GM19438 (cell line): ENCODE results near the gene TOP3B.

Source experiments
- ATAC-seq: cut with Tn5 transposase; IDR thresholded peaks from one replicate; pipeline ENCODE4 v1.9.1; 2021; ENCODE audit warnings: low read depth; ENCODE audit not compliant: unreplicated experiment

Gene TOP3B

GRCh38 chr22:21964918-21965484 is 17.6 kb downstream of the TOP3B start:
- ATAC-seq = no peak

- ATAC-seq = no peak
Observed at GRCh38 chr22:21964234-21964633, 18.4 kb downstream of the TOP3B start.

DNA sequence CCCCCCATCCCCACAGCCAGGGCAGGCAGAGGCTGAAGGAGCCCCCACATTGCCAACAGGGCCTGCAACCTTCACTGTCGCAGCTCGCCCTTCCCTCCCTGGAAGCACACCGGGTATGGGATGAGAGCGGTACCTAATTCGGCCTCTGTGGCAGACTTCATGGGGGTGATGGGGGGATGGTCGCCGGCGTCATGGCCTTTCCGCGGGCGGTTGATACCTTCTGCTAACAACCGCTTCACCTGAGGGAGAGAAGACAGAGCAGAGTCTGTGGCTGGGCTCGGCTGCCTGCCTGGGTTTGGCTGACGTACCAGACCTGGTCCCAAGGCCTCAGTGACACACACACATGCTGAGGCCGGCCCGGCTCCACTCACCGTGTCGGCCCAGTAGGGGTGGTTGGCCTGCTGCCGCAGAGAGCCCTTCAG is 18.8 kb downstream of the TOP3B start:
- ATAC-seq = no peak

DNA sequence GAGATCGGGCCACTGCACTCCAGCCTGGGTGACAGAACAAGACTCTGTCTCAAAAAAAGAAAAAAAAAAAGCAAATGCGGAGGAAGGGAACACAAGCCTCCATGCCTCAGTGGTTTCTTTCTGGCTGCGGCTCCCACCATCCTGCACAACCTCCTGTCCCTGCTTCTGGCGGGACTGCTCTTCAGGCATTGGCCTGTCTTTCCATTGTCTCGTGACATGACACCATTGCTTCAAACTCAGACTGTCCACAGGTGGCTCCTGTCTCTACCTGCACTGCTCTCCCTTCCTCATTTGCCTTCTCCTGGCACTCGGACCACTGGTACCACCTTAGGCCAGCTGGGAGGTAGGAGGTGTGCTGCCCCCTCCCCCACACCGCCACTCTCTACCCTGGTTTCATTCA is 19.3 kb downstream of the TOP3B start:
- no peak for ATAC-seq

GRCh38 chr22:21962655-21962949 is 20.0 kb downstream of the TOP3B start:
- no peak for ATAC-seq

DNA sequence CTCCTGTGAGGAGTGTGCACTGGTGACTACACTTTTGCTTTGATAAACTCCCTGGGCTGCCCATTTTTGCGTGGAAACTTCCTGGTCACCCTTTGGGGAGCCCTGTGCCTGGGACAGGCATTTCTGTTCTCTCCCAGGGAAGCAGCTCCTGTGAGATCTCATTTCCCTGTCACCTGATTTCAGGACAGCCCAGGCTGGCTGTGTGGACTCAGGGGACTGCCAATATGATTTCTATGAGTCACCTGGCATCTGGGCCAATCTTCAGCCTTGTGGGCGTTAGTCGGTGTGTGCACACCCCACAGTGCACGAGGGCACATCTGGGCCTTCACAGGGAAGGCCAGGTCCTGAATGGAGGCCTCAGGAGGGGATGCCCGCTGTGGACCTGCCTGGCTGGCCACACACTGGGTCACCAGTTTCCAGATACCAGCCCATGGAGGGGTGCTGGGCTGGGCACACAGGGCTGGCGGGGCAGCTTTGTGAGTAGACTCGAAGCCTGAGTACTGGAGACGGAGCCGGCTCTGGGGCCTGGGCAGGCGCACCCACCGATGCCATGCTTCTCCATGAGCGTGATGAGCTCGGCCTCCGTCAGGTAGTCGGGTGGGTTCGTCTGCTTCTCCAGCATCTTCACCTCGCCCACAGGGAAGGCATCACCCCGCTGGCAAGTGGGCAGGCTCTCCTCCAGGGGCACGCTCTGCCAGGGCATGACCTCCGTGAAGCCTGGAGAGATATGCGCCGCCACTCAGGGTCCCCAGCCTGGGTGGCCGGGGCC is 20.5 kb downstream of the TOP3B start:
- ATAC-seq = no peak

DNA sequence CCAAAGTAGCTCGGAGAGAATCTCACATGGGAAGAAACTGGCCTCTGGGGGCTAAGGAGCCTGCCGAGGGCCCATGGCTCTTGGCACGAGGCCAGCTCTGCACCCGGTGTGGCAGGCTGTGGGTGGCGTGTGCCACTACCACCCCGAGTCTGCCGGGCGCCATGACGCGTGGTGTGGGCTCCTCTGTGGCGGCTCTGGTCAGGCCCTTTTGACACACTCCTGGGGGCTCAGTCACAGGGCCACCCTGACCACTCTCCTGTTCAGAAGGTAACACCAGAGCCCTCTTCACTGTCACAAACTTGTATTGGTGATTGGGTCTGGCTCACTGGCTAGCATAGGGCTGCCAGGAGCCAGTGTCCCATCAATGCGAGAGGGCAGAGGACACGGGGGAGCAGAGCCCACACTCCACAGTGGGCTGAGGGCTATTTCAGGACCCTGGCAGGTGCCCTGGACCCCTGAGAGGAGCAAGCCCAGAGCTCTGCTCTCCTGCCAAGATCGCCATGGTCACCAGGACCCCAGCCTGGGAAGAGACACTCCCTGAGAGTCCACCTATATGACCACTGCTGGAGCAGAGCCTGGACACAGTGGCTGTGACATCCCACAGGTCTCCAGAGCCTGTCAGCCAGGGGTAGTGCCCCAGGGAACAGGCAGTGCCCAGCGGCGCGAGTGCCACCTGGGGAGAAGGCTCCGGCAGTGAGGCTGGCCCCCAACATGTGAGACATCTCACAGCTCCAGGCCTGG is 21.3 kb downstream of the TOP3B start:
- no peak for ATAC-seq

DNA sequence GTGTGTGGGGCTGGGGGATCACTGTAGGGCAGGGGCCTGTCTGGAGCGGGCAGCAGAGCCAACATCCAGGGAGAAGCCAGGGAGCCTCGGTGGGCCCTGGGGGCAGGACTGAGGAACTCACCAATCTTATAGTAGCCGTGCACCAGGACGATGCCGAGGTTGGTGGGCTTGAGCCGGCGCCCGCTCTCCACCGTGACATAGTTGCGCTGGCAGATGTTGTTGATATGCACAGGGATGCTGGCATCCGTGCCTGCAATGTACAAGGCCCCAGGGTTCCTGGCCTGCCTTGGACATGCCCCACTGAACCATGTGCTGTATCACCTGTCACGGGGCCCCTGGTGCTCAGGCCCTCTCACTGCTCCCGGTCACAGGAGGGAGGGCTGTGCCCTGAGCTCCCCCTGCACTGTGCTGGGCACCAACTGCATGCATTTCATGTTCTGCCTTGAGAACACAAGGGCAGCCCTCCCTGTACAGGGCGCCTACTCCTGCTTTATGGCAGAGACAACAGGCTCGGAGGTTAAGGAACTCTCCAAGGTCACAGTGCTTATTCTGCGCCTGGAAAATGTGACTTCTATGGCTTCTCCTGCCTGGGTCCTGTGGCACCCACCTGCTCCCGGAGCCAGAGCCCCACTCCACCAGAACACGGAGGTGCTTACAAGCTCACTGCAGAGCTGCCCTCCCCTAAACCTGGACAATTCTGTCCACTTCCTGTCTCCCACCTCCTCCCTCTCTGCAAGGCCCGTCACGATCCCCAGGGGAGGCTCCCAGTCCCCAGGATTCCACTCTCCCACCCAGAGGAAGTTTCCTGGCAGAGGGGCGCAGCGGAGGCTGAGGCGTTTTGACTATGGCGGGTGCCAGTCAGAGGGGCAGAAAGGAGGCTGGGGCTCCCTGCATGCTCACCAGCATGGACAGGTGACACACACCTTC is 22.1 kb downstream of the TOP3B start:
- no peak for ATAC-seq

GRCh38 chr22:21959274-21960074 is 23.1 kb downstream of the TOP3B start:
- no peak for ATAC-seq

DNA sequence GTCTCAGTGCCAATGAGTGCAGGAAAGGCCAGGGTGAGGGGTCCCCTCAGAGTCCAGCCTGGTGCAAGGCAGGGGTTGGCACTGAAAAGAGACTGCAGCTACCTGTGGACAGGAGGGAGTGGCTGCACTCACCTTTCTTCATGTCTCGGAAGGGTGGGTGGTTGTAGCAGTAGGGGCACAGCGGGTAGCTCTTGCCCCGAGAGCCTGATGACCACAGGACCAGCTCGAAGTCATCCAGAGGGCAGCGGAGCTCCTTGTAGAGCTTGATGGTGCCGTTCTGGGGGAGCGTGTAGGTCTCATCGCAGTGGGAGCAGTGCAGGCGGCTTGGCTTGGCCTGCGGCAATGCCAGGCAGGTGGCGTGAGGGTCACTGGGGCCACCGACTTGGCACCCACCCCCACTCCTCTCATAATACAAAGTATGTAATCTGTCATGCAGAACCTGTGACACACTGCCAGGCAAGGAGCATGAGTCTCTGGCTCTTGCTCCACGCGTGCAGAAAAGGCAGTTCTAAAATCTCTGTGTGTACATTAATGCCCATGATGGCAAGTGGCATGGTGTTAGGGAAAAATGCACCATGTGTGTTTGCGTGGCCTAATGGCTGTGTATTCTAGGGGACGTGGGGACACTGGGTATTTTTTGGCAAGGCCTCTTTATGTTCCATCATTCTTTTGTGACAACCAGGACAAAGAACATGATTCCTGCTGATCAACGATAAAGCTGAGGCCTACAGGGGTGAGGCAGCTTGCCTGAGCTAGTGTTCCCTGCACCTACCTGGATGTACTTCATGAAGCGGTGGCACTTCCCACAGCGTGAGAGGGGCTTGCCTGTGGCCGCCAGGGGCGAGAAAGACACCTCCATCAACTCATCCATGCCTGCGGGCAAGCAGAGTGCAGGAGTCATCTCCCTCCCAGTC is 24.0 kb downstream of the TOP3B start:
- ATAC-seq = no peak

- ATAC-seq = no peak
Observed at GRCh38 chr22:21952586-21953571, 29.7 kb downstream of the TOP3B start, which contains the start of gene PPM1F. PPM1F (minus strand) TSS chr22:21952848; CDS start chr22:21946048, 6,800 bp downstream.

DNA sequence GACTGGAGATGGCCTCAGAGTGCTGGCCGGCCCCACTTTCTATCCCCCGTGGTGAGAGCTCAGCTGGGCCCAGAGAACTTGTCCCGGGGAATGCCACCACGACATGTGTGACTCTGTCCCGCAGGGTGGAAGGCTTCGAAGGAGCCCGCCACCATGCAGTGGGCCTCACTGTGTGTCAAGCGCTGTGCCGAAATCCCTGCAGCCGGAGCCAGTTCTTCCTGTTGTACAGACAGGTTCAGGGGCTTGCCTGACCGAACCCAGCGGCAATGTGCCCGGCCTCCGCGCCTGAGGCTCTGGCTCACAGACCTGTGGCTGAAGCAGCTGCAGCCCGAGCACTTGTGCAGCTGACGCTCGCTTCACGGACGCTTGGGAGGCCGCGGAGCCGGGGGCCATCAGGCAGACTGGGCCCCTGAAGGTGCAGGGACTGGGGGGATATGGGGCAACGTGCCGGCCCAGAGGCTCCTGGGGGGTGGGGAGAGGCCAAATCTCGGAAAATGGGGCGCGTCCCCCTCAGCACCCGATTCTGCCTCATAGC is 30.6 kb downstream of the TOP3B start:
- ATAC-seq = no peak

DNA sequence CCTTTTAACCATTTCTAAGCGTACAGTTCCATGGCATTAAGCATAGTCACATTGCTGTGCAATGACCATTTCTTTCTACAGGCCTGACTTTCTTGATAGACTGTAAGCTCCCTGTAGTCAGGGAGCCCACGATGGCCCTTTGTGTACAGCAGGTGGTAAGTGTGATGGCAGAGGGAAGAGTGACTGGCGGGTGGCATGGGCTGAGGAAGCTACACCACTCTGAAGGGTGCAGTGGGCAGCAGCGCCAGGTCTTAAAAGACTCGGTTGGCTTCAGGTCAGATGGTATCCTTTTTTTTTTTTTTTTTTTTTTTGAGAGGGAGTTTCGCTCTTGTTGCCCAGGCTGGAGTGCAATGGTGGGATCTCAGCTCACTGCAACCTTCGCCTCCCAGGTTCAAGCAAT is 31.5 kb downstream of the TOP3B start:
- ATAC-seq = no peak

DNA sequence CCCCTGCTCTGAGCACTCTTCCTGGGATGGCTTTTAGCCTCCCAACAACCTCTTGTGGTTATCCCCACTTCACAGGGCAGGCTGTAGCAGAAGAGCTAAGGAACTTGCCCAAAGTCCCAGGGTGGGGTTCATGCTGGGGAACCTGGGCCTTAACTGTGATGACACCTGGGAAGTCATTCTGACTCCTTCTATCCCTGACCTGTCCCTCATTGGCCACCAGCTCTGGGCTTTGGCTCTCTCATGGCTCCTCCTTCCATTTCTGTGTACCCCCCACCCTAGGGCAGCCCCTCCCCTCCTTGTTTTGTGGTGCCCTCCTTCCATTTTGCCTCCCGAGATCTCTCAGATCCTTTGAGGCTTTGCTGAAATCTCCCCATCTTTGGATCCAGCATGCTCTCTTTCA is 32.6 kb downstream of the TOP3B start:
- ATAC-seq = no peak

- no peak for ATAC-seq
Observed at GRCh38 chr22:21949569-21949918, 33.0 kb downstream of the TOP3B start.

DNA sequence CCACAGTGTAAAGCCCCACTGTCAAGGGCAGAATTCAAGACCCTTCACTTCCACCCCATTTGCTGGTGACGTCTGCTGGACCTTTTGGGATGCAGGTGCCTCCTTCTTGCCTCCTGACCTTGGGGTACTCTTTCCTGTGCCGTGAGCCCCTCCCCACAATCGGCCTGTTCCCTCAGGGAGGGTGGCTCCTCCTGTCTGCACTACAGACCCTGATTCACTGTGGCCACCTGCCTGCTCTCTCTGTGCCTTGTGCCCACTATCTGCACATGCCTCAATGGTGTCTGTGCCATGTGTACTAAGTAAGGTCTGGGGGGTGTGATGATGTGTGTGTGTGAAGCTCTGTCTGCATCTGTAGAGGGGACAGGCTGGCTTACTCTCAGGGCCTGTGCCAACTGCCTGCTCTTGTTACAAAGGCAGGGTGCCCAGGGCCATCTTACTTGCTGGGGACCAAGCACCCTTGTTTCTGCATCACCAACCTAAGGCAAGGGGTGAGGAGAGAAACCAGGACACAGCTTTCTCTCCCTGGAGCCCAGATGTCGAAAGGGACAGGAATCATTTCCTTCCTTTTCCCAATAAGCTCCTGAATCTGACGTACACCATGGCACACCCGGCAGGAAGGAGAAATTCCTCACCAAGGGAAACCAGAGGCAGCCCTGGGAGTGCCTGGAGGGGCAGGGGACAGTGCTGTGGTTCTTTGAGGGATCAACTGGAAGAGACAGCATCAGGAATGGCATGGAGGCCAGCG is 33.6 kb downstream of the TOP3B start:
- ATAC-seq = no peak

DNA sequence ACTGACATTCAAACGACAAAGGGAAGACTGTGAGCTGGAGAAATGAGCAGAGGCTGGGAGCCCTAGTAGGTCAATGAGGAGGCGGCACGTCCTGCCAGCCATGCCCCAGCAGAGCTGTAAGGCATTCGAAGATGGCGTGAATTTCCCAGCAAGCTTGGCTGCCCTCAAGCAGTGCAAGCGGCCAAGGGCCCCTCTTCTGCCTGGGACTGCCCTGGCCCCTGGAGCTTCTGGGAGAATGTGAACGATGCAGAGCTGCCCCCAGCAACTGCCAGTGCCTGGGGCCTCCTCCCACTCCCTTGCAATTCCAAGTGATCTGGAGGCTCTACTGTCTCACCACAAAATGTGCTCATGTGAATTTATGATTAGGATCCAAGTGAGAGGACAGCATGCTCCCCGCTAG is 34.2 kb downstream of the TOP3B start:
- ATAC-seq = no peak
